Prostate gland (tissue), 2 donors: ENCODE measurements around the gene AXDND1. TPM values are rescaled to one million over a fixed set of nuclear protein-coding genes. Genes with fewer than 3 reads are reported as not detected.

Source experiments
- DNase-seq: peaks from one replicate; pipeline ENCODE4 v3.0.0-alpha.2; 2019; ENCODE audit warnings: low spot score
- H3K27ac ChIP-seq, 2 donors: fragments of 200-600 bp; sonication (generic); 2 replicates each; pipeline ENCODE4 v1.5.1; 2017 to 2019
- H3K27me3 ChIP-seq: fragments of 200-600 bp; sonication (generic); replicated peaks from 2 replicates; pipeline ENCODE4 v1.5.1; 2019; ENCODE audit not compliant: insufficient read depth
- H3K36me3 ChIP-seq, 2 donors: fragments of 200-600 bp; sonication (generic); 1 replicate in 1 of 2; 2 replicates in 1 of 2; pipeline versions ENCODE4 v1.5.1 to v1.8.1; 2017 to 2019
- H3K4me1 ChIP-seq: fragments of 200-600 bp; sonication (generic); replicated peaks from 2 replicates; pipeline ENCODE4 v1.5.1; 2019
- H3K4me3 ChIP-seq, 2 donors: fragments of 200-600 bp; sonication (generic); 2 replicates each; pipeline ENCODE4 v1.5.1; 2017 to 2019
- H3K9me3 ChIP-seq: fragments of 200-600 bp; sonication (generic); 2 replicates; pipeline ENCODE4 v1.5.1; 2017
- POLR2A ChIP-seq: fragments of 450-650 bp; IDR thresholded peaks from one replicate; pipeline ENCODE4 v1.6.1; 2016; ENCODE audit warnings: antibody characterized with exemption, mild to moderate bottlenecking
- POLR2AphosphoS5 ChIP-seq: sonication (generic); formaldehyde crosslinking; IDR thresholded peaks from one replicate; pipeline ENCODE4 v1.6.1; 2017; ENCODE audit warnings: antibody characterized with exemption
- WGBS: methylation state at CpG from one replicate; pipeline ENCODE4 v1.1.5; 2018; 5-methylcytosine and 5-hydroxymethylcytosine counted together
- intact Hi-C: fragments of 100-400 bp; cut with DNase I; formaldehyde crosslinking; loops from one replicate; pipeline ENCODE4 v1.14.2; 2022
- total RNA-seq, 2 donors: library from RNA; depleted of rRNA; stranded (reverse); fragments of >200 nt; gene quantifications; one replicate each; pipeline ENCODE4 v1.1.0, GENCODE V29; 2016
- TF ChIP-seq, protein P1 (sequence below), 4 experiments: fragments of 200-600 bp in 2 of 4; fragments of 450-650 bp in 2 of 4; sonication (generic) in 2 of 4; IDR thresholded peaks; 1 replicate in 3 of 4; 2 replicates in 1 of 4; pipeline ENCODE4 v1.5.1; 2016 to 2019; ENCODE audit warnings: antibody characterized with exemption in 4 of 4, mild to moderate bottlenecking in 2 of 4, moderate library complexity in 2 of 4

The AXDND1 gene, protein sequence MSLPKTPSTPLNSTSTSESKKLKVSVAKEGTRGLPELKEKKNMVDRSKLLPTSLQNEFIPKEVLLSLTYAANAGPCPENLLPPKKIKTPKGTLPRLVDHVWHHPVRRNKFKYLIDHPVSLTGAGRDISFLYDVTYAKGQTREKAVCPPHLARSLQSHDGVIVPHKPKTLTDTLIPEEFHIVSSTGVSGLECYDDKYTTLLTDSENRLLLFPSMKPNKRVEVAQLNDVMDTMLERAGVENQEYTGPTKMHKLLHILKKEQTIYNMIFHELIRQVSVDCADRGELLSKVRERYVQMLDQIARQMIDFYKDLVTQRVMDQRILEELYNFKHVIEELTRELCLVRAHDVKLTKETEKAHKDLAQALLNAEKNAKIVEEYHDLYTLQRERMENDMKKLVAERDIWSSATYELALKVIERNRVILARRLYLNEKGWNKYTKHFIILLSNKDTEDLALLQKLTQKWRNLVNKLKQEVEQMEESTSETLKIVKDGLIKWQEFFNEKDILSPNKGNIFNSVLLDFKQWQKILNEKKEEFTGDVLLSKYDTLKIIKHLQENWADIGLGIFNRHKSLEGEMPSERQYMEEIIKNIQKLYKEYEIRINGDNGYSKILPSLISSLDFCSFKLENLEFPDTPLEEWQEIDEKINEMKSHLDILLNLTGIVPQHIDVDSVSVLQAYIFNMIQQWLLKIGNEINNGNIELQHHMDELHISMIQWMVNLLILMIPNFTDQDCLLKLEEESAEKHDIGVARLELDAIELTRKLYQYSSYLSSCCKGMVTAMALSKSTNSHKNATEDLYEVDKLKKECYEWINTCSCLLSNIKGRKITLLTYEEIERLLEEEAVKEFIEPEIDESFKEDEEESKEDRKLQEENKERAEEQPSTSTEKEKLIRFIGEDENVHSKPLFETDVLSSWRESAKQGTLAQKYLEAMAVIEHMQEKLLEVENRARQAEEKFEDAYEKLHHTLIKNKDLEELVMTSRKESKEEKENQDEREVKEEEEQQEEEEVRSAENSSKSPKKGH
- 1 to 10 TPM in 1 of 2 donors, not detected in 1; 7.0 TPM for total RNA-seq

DNA sequence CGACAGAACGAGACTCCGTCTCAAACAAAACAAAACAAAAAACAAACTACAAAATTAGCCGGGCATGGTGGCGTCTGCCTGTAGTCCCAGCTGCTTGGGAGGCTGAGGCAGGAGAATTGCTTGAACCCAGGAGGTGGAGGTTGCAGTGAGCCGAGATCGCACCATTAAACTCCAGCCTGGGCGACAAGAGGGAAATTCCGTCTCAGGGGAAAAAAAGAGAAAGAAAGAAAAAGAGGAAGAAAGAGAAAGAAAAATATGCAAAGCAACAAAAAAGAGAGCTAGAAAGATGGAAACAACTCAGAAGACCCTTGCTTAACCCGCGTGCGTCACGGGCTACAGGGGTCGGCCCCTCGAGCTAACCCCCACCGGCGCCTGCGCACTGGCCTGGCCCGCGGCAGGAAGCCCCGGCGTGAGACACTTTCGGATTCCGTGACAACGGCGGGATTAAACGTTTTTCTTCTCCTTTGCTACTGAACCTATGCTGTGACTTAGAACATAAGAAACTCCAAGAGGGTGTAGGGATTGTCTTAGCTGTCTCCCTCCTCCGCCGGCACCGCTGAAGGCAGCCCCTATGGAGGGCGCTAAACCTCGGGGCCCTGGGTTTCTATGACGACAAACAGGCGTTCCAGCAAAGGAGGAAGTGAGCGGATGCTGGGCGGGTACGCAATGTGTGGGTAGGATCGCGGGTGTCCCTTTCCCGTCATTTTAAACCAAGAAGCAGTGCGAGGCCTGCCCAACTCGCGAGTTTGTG is at the start of gene AXDND1:
TSS of gene AXDND1 (plus strand) at position 630 of the 751 bp plus-strand sequence. CDS start 539 bp downstream, outside the sequence.
- 7% methylated on average over 43 of the region's 43 CpGs for WGBS
- peak; percentile 75 for DNase-seq
- Histone ChIP-seq H3K27me3 (no peaks in the 10 kb centered on the region), H3K9me3 (no peaks in the 10 kb centered on the region), H3K27ac (peak within 1 kb of the TSS; percentile 89 to 93), H3K4me3 (peak within 1 kb of the TSS; percentile 48 to 57), H3K4me1 (no peaks in the 10 kb centered on the region), H3K36me3 (no peaks in the 10 kb centered on the region)
- TF ChIP-seq POLR2AphosphoS5: peak; percentile 58
- TF ChIP-seq POLR2A: peak; percentile 40
- TF ChIP-seq, protein P1, sequence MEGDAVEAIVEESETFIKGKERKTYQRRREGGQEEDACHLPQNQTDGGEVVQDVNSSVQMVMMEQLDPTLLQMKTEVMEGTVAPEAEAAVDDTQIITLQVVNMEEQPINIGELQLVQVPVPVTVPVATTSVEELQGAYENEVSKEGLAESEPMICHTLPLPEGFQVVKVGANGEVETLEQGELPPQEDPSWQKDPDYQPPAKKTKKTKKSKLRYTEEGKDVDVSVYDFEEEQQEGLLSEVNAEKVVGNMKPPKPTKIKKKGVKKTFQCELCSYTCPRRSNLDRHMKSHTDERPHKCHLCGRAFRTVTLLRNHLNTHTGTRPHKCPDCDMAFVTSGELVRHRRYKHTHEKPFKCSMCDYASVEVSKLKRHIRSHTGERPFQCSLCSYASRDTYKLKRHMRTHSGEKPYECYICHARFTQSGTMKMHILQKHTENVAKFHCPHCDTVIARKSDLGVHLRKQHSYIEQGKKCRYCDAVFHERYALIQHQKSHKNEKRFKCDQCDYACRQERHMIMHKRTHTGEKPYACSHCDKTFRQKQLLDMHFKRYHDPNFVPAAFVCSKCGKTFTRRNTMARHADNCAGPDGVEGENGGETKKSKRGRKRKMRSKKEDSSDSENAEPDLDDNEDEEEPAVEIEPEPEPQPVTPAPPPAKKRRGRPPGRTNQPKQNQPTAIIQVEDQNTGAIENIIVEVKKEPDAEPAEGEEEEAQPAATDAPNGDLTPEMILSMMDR (IDR thresholded peaks at IDR 0.05): peak in 2 of 4 experiments; percentile 20 to 32
- intact Hi-C loops: loop anchor here (1.0 to 10.0 kb wide), 3 partner anchors 72 to 283 kb away; partner anchors contain the start of genes SOAT1 and TOR3A

DNA sequence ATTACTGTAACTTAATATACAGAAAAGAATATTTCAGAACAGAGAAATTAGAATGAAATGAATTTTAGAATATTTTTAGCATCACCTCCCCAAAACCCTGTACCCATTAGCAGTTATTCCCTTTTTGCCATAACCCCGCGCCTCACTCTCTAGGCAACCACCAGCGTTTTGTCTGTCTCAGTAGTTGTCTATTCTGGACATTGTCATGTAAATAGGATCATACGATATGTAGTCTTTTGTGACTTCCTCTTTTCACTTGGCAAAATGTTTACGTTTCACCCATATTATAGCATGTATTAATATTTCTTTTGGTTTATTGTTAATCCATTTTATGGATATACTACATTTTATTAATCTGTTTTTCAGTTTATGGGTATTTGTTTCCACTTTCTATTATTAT is 47.3 kb upstream of the AXDND1 start:
- Histone ChIP-seq H3K4me3 (no peak overlapping the region), H3K4me1 (no peaks in the 10 kb centered on the region), H3K36me3 (no peaks in the 10 kb centered on the region), H3K27me3 (no peaks in the 10 kb centered on the region), H3K9me3 (no peaks in the 10 kb centered on the region), H3K27ac (no peak overlapping the region)
- intact Hi-C loops: no loop called here
- WGBS: 85% methylated on average over 5 of the region's 5 CpGs
- no peak for DNase-seq
- TF ChIP-seq POLR2A: no peak
- no peak for TF ChIP-seq POLR2AphosphoS5
- TF ChIP-seq, protein P1 (IDR thresholded peaks at IDR 0.05): no peak

GRCh38 chr1:179321533-179322216 is 44.1 kb upstream of the AXDND1 start:
- no peak for DNase-seq
- TF ChIP-seq POLR2A (no peak), POLR2AphosphoS5 (no peak)
- TF ChIP-seq, protein P1 (IDR thresholded peaks at IDR 0.05): no peak
- Histone ChIP-seq H3K36me3 (no peaks in the 10 kb centered on the region), H3K4me1 (no peaks in the 10 kb centered on the region), H3K4me3 (no peak overlapping the region), H3K27ac (no peak overlapping the region), H3K9me3 (no peaks in the 10 kb centered on the region), H3K27me3 (no peaks in the 10 kb centered on the region)
- intact Hi-C loops: no loop called here
- 93% methylated on average over 5 of the region's 5 CpGs for WGBS

DNA sequence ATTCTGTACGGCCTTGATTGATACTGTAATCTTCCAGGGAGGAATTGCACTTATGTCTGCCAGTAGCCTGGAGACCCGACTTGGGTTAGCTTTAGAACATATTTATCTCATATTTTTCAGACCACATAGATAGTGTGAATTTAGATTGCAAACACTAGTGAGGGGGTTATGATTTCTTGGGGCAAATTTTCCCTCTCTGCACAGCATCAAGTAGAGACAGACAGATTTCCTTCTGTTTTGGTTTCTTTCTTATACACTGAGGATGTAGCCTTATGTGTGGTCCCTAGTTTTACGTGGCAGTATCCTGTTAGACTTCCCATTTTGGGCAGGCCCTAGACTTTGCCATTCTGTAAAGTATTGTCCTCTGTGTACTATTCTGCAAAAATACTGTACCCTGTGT is 43.2 kb upstream of the AXDND1 start:
- H3K27ac ChIP-seq: no peak overlapping the region
- intact Hi-C loops: no loop called here
- no peak overlapping the region for H3K4me3 ChIP-seq
- H3K27me3 ChIP-seq: no peaks in the 10 kb centered on the region
- no peaks in the 10 kb centered on the region for H3K36me3 ChIP-seq
- 81% methylated on average over 3 of the region's 3 CpGs for WGBS
- no peaks in the 10 kb centered on the region for H3K9me3 ChIP-seq
- DNase-seq: no peak
- H3K4me1 ChIP-seq: no peaks in the 10 kb centered on the region
- TF ChIP-seq POLR2AphosphoS5: no peak
- TF ChIP-seq POLR2A: no peak
- TF ChIP-seq, protein P1 (IDR thresholded peaks at IDR 0.05): no peak
